ENCODE data around the gene ALX1.

ALX1 gene

DNA sequence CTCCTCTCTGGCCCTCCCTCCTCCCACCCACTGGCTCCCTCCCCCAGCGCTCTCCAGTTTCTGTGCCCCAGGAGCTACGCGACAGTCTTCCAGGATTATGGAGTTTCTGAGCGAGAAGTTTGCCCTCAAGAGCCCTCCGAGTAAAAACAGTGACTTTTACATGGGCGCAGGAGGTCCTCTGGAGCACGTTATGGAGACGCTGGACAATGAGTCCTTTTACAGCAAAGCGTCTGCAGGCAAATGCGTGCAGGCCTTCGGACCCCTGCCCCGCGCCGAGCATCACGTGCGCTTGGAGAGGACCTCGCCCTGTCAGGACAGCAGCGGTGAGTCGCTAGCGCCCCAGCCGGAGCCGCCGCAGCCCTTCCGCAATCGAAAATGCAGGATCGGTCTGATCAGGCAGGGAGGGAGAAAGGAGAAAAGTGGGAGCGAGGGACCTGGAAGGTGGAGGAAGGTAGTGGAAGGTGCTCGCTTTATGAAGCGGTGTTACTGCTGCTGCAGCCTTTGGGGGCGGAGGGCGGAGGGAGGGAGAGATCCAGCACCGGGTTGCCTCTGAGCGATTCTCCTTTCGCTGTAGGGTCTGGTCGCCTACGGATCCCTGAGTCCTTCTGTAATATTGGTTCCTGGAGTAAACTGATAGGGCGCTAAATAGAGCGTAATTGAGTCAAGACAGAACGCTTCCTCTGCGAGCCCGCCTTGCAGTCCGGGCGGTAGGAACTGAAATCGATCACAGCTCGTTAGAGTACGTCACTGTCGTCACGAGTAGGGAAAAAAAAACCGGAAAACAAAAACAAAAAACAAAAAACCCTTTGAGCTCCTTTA lies at the start of gene ALX1:
TSS of gene ALX1 (plus strand) at position 56 of the 819 bp plus-strand sequence. CDS start at position 98, 42 bp downstream.
- no peak for DNase-seq (ENCODE audit: low spot score)

GRCh38 chr12:85237327-85237726 lies 42.7 kb upstream of the ALX1 start:
- no peak for DNase-seq (ENCODE audit: low spot score)

DNA sequence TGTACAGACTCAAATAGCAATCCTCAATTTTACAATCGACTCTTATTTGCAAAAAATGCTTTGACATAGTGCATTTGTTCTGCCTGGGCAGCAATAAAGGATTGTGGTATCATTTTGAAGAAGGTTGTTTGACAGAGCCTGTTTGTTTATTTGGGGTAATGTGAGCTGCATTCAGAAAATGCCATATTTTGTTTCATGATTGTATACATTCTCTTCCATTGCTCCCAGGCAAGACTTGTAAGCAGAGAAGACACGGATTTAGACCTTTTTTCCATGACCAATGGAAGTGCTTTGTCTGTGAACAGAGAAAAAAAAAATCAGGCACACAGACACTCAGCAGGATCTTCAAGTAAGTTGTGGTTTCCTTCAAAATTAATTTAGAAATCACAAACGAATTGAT lies 35.5 kb upstream of the ALX1 start:
- no peak for DNase-seq (ENCODE audit: low spot score)

DNA sequence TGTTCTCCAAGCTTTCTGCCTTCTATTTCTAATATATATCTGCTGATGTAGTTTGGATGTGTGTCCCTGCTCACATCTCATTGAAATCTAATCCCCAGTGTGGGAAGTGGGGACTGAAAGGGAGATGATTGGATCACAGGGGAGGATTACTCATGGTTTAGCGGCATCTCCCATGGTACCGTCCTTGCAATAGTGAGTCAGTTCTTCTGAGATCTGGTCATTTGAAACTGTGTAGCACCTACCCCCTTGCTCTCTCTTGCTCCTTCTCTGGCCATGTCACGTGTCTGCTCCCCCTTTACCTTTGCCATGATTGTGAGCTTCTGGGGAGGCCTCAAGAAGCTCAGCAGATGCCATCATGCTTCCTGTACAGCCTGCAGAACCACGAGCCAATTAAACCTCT lies 26.2 kb upstream of the ALX1 start:
- DNase-seq (ENCODE audit: low spot score) = no peak

DNA sequence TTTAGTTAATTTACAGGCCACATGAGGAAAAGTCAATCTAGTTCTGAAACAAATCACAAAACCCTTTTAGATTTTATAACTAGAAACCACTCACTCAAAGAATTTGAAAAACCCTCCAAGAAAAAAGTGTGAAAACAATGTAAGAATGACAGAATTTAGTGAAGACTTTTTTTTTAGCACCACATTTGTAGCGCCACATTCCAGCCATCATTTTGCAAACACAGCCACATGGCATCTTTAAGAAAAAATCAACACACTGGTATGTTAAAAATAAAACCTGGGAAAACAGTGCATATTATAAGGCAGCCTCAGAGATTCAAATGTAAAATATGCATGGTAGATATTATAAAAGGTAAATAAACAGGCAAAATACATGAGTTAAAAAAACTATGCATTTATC lies 22.3 kb upstream of the ALX1 start:
- no peak for DNase-seq (ENCODE audit: low spot score)

- DNase-seq (ENCODE audit: low spot score) = no peak
These were observed 19.6 kb upstream of the ALX1 start for GRCh38 chr12:85260447-85260846.

GRCh38 chr12:85260896-85261295 lies 19.1 kb upstream of the ALX1 start:
- no peak for DNase-seq (ENCODE audit: low spot score)

- DNase-seq (ENCODE audit: low spot score) = no peak
These were observed 13.7 kb upstream of the ALX1 start for GRCh38 chr12:85266356-85266755.

GRCh38 chr12:85273381-85274314 lies 6.4 kb upstream of the ALX1 start:
- no peak for DNase-seq (ENCODE audit: low spot score)

DNA sequence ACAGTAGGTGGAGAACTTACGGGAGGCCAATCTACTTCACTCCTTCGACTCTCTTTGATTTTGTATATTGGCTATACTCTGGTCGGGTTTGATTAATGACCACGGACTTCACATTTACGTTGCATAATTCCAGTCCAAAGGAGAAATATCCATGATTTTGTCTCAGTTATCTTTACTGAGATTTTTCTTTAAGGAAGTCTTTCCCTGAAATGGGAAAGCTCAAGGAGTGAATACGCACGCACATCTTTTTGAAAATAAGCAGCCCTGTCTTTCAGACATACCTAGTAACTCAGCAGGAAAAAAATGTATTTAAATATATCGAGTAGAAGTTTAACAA lies 5.7 kb upstream of the ALX1 start:
- DNase-seq (ENCODE audit: low spot score) = no peak

DNA sequence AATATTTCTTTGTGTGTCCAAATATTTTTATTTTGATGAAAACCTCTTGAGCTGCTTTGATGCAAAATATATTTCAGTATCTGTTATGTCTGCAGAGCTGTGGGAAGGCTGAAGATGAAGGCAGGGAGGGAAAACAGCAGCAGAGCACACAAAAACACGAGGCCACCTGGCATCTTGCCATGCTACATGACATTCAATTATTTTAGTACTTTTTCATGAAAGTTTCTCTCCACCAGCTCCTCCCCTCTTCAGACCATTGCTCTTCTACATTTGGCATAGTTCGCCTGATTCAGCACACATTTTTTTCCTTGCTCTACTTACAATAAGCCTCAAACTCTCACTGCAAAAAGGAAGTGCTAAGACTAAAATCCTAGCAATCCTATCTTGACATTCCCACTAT lies 4.6 kb upstream of the ALX1 start:
- no peak for DNase-seq (ENCODE audit: low spot score)

- no peak for DNase-seq (ENCODE audit: low spot score)
These were observed 2.8 kb upstream of the ALX1 start for GRCh38 chr12:85277191-85277590.

GRCh38 chr12:85277900-85278597 lies 2.0 kb upstream of the ALX1 start:
- DNase-seq (ENCODE audit: low spot score) = no peak

DNA sequence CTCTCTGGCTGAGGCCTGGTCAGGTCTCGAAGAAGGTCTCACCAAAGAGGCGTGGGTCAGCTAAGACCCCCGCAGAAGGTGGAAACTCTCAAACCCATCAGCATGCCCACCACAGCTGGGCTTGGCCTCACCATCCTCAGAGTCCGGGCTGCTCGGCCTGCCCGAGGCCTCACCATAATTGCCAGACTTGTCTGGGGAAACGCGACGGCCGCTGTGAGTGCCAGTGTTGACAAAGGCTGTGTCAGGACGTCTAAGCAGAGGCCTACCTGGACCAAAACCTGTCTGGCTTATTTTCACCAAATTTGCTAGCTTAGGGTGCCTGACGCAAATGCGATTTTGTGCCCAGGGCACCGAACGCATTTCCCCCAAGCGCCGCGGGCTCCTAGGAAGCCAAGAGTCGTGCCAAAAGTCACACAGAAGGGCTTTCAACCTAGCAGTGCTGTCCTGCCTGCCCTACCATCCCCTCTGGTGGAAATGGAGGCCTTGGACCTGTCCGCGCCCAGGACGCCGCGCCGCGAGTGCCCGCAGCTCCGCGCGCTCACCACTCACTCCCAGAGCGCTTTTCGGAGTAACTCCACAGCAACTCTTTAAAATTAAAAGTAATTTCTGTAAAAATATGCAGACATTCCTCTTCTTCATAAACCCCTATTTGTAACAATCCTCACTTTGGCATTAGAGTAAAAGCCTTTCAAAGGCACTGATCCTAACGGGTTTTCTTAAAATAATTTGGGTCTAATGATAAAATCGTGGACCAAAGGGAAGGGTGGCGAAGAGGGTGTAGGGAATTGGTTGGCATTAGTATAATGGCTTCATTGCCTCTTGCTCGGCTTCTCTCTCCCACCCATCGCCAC lies 1.2 kb upstream of the ALX1 start:
- DNase-seq (ENCODE audit: low spot score) = no peak

GRCh38 chr12:85279449-85280164 lies 413 bp upstream of the ALX1 start:
- no peak for DNase-seq (ENCODE audit: low spot score)

GRCh38 chr12:85280984-85281630 lies 1.1 kb downstream of the ALX1 start:
- no peak for DNase-seq (ENCODE audit: low spot score)

DNA sequence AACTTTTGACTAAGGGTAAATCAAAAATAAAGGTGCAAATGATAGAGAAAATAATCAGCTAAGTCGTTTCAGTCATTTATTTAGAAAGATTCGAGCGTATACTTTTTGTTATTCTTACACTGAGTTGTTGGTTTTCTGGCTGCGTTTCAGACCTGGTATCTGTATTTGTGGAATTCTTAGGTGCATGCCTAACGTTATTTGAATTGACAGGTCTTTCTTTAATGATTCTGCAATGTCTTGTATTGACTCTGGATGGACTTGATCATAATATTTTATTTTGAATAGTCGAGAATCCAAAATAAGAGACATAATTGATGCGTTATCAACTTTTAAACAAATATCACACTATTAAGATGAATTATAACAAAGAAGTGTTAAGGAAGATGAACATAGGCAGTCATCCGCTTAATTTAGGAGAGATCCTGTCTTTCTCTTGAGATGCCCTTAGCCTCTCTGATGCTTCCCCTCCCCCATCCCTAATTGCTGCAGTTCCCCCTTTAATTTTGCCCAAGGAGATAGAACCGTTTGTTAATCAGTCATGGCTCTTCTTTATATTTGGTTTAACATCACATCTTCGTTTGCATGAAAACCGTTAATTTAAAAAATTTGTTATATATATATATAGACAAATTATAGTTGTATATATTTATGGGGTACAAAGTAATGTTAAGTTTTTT lies 1.8 kb downstream of the ALX1 start:
- DNase-seq (ENCODE audit: low spot score) = no peak

DNA sequence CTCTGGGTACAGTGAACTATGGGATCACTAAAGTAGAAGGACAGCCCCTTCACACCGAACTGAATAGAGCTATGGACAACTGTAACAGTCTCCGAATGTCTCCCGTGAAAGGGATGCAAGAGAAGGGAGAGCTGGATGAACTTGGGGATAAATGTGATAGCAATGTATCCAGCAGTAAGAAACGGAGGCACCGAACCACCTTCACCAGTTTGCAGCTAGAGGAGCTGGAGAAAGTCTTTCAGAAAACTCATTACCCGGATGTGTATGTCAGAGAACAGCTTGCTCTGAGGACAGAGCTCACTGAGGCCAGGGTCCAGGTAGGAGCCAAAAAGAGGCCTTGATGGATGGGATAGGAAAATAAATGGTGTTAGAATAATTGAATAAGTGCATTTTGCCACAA lies 3.5 kb downstream of the ALX1 start:
- DNase-seq (ENCODE audit: low spot score) = no peak

GRCh38 chr12:85296362-85296761 lies 16.3 kb downstream of the ALX1 start:
- no peak for DNase-seq (ENCODE audit: low spot score)

GRCh38 chr12:85299053-85299452 lies 19.0 kb downstream of the ALX1 start:
- DNase-seq (ENCODE audit: low spot score) = no peak

Data from LoVo (cell line).